Fibroblast of lung (primary cell): Measurements from ENCODE around the gene MRPL21.

Experiments
- EZH2 ChIP-seq: IDR thresholded peaks from 2 replicates; pipeline ENCODE4 v1.5.1; 2012; ENCODE audit warnings: low read length, control low read depth, mild to moderate bottlenecking; ENCODE audit errors: missing control alignments
- TF ChIP-seq, protein P1 (sequence below), 2 donors: IDR thresholded peaks in 1 of 2; conservative IDR thresholded peaks in 1 of 2; 1 replicate in 1 of 2; 2 replicates in 1 of 2; pipeline ENCODE4 v1.5.1; 2011 to 2012; ENCODE audit warnings: low read length in 2 of 2, control low read depth in 1 of 2, inconsistent platforms in 1 of 2, low read depth in 1 of 2, mild to moderate bottlenecking in 1 of 2

DNA sequence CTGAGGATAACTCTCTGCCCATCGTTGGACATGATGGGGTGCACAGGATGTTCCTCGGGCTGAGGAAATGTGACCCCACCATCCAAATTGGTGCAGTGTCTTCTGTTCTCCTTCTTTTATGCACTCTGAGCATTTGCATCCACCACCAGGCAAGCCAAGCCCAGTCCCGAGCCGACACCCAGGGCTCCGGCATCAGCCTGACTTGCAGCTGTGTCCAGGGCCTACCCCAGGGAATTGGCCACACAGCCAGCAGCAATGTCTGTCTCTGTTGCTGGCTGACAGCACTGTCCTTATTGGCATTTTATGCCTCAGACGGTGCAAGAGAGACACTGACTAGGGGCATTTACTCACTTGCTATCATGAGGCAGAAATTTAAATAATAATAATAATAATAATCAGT, 36.6 kb downstream of the MRPL21 start:
- TF ChIP-seq, protein P1, sequence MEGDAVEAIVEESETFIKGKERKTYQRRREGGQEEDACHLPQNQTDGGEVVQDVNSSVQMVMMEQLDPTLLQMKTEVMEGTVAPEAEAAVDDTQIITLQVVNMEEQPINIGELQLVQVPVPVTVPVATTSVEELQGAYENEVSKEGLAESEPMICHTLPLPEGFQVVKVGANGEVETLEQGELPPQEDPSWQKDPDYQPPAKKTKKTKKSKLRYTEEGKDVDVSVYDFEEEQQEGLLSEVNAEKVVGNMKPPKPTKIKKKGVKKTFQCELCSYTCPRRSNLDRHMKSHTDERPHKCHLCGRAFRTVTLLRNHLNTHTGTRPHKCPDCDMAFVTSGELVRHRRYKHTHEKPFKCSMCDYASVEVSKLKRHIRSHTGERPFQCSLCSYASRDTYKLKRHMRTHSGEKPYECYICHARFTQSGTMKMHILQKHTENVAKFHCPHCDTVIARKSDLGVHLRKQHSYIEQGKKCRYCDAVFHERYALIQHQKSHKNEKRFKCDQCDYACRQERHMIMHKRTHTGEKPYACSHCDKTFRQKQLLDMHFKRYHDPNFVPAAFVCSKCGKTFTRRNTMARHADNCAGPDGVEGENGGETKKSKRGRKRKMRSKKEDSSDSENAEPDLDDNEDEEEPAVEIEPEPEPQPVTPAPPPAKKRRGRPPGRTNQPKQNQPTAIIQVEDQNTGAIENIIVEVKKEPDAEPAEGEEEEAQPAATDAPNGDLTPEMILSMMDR (conservative IDR thresholded peaks at IDR 0.05 in 1 of 2, IDR thresholded peaks at IDR 0.05 in 1 of 2; ENCODE audit: low read depth in 1 of 2, low read length in 2 of 2) = no peak
- no peak for TF ChIP-seq EZH2
